GM12878 (cell line): Measurements from ENCODE around the gene RNF181. TPM values are rescaled to one million over a fixed set of nuclear protein-coding genes. Genes with fewer than 3 reads are reported as not detected.

ENCODE experiments used
- ATAC-seq: fragments of 200-7000 bp; cut with Tn5 transposase; 3 replicates; pipeline ENCODE4 v1.9.1; 2020; ENCODE audit warnings: mild to moderate bottlenecking, moderate library complexity
- BruUV-seq: library from RNA; stranded (reverse); fragments of 400-500 nt; replicated peaks from 2 replicates; lab custom pipeline; 2021; lab: Mats Ljungman, UMichigan
- CTCF ChIA-PET: fragments of 300-600 bp; sonication (Branson Sonifier 250); formaldehyde crosslinking; extraction: SDS; loops from one replicate; lab custom pipeline; 2021; ENCODE audit warnings: inconsistent platforms; lab: Yijun Ruan, JAX
- POLR2A ChIA-PET: fragments of 350-600 bp; formaldehyde crosslinking; extraction: SDS; loops from one replicate; lab custom pipeline; 2021; ENCODE audit warnings: inconsistent platforms; lab: Charles Lee
- RAD21 ChIA-PET: fragments of 300-600 bp; sonication (Branson Sonifier 250); formaldehyde crosslinking; loops from one replicate; lab custom pipeline; 2023; ENCODE audit warnings: antibody characterized with exemption; ENCODE audit not compliant: unreplicated experiment; lab: Charles Lee
- SMC1A ChIA-PET: fragments of 300-600 bp; sonication (Branson Sonifier 250); formaldehyde crosslinking; loops from one replicate; lab custom pipeline; 2023; ENCODE audit not compliant: unreplicated experiment, uncharacterized antibody; lab: Charles Lee
- DNase-seq: peaks from one replicate; pipeline ENCODE4 v3.0.0-alpha.2; 2011; ENCODE audit warnings: low read depth, low spot score
- FAIRE-seq: peaks from 3 replicates; lab custom pipeline; 2011; peaks lifted over from hg19 to GRCh38; lab: Jason Lieb, UNC
- H2AFZ ChIP-seq: 2 replicates; pipeline ENCODE4 v1.6.0; 2011; ENCODE audit warnings: low read depth, low read length, control low read depth; ENCODE audit not compliant: control insufficient read depth
- H3K27ac ChIP-seq: 2 replicates; pipeline ENCODE4 v1.5.1; 2011; ENCODE audit warnings: control low read depth; ENCODE audit not compliant: control insufficient read depth, insufficient read depth
- H3K27me3 ChIP-seq, 2 experiments: replicated peaks in 1 of 2; 2 replicates each; pipeline versions ENCODE4 v1.6.0 to v1.6.1; 2011; ENCODE audit warnings: low read length in 1 of 2; ENCODE audit not compliant: control insufficient read depth in 2 of 2, insufficient read depth in 2 of 2
- H3K36me3 ChIP-seq, 2 experiments: 2 replicates each; pipeline ENCODE4 v1.5.1; 2011; ENCODE audit warnings: low read length in 1 of 2; ENCODE audit not compliant: control insufficient read depth in 2 of 2, insufficient read depth in 2 of 2
- H3K4me1 ChIP-seq: 2 replicates; pipeline ENCODE4 v1.6.1; 2011; ENCODE audit warnings: mild to moderate bottlenecking, low read length, moderate library complexity, mixed read lengths; ENCODE audit not compliant: control insufficient read depth, insufficient read depth
- H3K4me2 ChIP-seq: 2 replicates; pipeline ENCODE4 v1.6.0; 2011; ENCODE audit warnings: control low read depth; ENCODE audit not compliant: control insufficient read depth, insufficient read depth
- H3K4me3 ChIP-seq: fragments of 200-600 bp; sonication (generic); 2 replicates; pipeline ENCODE4 v1.5.1; 2016
- H3K79me2 ChIP-seq: 2 replicates; pipeline ENCODE4 v1.6.0; 2011; ENCODE audit warnings: low read length; ENCODE audit not compliant: control insufficient read depth, insufficient read depth
- H3K9ac ChIP-seq: 2 replicates; pipeline ENCODE4 v1.8.0; 2011; ENCODE audit warnings: low read length, control low read depth, mixed read lengths; ENCODE audit not compliant: control insufficient read depth, insufficient read depth
- H3K9me3 ChIP-seq: replicated peaks from 3 replicates; pipeline ENCODE4 v1.5.1; 2011; ENCODE audit warnings: mild to moderate bottlenecking, low read length; ENCODE audit not compliant: control insufficient read depth, insufficient read depth
- H4K20me1 ChIP-seq: 2 replicates; pipeline ENCODE4 v1.6.0; 2011; ENCODE audit not compliant: control insufficient read depth, insufficient read depth
- HDAC6 ChIP-seq: fragments of 200-600 bp; sonication (generic); IDR thresholded peaks from one replicate; pipeline ENCODE4 v1.8.0; 2017; ENCODE audit warnings: antibody characterized with exemption; ENCODE audit not compliant: unreplicated experiment
- JUNB ChIP-seq: IDR thresholded peaks from 2 replicates; pipeline ENCODE4 v1.6.1; 2016; ENCODE audit warnings: antibody characterized with exemption, mild to moderate bottlenecking
- NKRF ChIP-seq: fragments of 450-650 bp; conservative IDR thresholded peaks from 2 replicates; pipeline ENCODE4 v1.6.1; 2017; ENCODE audit warnings: mild to moderate bottlenecking, moderate library complexity
- NR2C1 ChIP-seq: fragments of 450-650 bp; IDR thresholded peaks from 2 replicates; pipeline ENCODE4 v1.6.1; 2017; ENCODE audit warnings: antibody characterized with exemption, mild to moderate bottlenecking, moderate library complexity
- RB1 ChIP-seq: fragments of 450-650 bp; formaldehyde crosslinking; IDR thresholded peaks from 2 replicates; pipeline ENCODE4 v1.6.1; 2017; ENCODE audit warnings: mild to moderate bottlenecking, borderline replicate concordance
- TARDBP ChIP-seq: IDR thresholded peaks from 2 replicates; pipeline ENCODE4 v1.6.1; 2016; ENCODE audit warnings: borderline replicate concordance
- YY1 ChIP-seq: IDR thresholded peaks from 2 replicates; pipeline ENCODE4 v1.6.1; 2011; ENCODE audit warnings: low read depth, mild to moderate bottlenecking, low read length
- WGBS: methylation state at CpG from one replicate; pipeline ENCODE4 v1.1.6; 2016; ENCODE audit warnings: low lambda C conversion rate; ENCODE audit not compliant: insufficient replicate concordance, insufficient coverage; ENCODE audit errors: missing lambda C conversion rate; 5-methylcytosine and 5-hydroxymethylcytosine counted together
- in situ Hi-C: fragments of 300-500 bp; cut with MboI; formaldehyde crosslinking; loops from 9 replicates; pipeline ENCODE4 v1.14.3; 2018; ENCODE audit warnings: mixed read lengths
- intact Hi-C: fragments of 100-400 bp; cut with micrococcal nuclease; formaldehyde crosslinking; loops from one replicate; pipeline ENCODE4 v1.14.2; 2022; ENCODE audit not compliant: unreplicated experiment
- polyA plus RNA-seq, 11 experiments: library from polyadenylated mRNA; depleted of rRNA in 4 of 11; unstranded in 6 of 11; stranded (reverse) in 5 of 11; fragments of >200 nt; fragmentation: Nextera tagmentation in 4 of 11; fragmentation: Illumina TruSeq in 1 of 11; extraction: Ambion mirVana in 4 of 11; extraction: Trizol in 1 of 11; gene quantifications; 1 replicate in 1 of 11; 2 replicates in 10 of 11; pipeline versions ENCODE4 v1.2.1 to v1.2.3, GENCODE V29; 2011 to 2016; ENCODE audit warnings: inconsistent platforms in 2 of 11, missing spikeins in 2 of 11, low read depth in 1 of 11
- total RNA-seq, 4 experiments: library from RNA; depleted of rRNA in 3 of 4; stranded (reverse); fragments of >200 nt in 3 of 4; fragmentation: Illumina TruSeq in 1 of 4; extraction: Trizol in 1 of 4; gene quantifications; 2 replicates each; pipeline versions ENCODE4 v1.2.1 to v1.2.3, GENCODE V29; 2013 to 2021

The RNF181 gene
- total and polyA plus RNA-seq, 10 of the 15 experiments (the other 5 are each of a cell fraction or from before 2014, with no cell fraction given): 101 to 409 (median 213) TPM

- Histone ChIP-seq H3K9me3 (no peaks in the 10 kb centered on the region), H3K9ac (peak overlapping the region; percentile 95), H3K79me2 (peaks cover 28% of the 10 kb centered on the region), H2AFZ (peak overlapping the region; percentile 80; the same call in 1 of the 2 replicates), H3K27ac (peak overlapping the region; percentile 89), H3K4me3 (peak overlapping the region; percentile 97), H3K4me2 (peak overlapping the region; percentile 77), H3K36me3 (peaks cover 0 to 14% of the 10 kb centered on the region in 2 experiments; a peak in 3 of 4 replicates), H3K27me3 (no peaks in the 10 kb centered on the region), H4K20me1 (no peaks in the 10 kb centered on the region), H3K4me1 (peaks cover 9% of the 10 kb centered on the region)
- SMC1A ChIA-PET: interaction anchor here (0.7 to 3.2 kb wide), 12 partner anchors 8 to 192 kb away, joined by 3 to 20 read pairs (median 5); partner anchors contain the start of genes C2orf68, GGCX, MAT2A and SH2D6
- CTCF ChIA-PET: interaction anchor here (0.7 to 1.7 kb wide), 8 partner anchors 8 to 232 kb away, joined by 3 to 7 read pairs (median 5); no protein-coding TSS in a partner anchor
- peak; percentile 20 for ATAC-seq
- WGBS: 5% methylated on average over 9 of the region's 10 CpGs
- RAD21 ChIA-PET: interaction anchor here (0.6 to 2.2 kb wide), 9 partner anchors 9 to 269 kb away, joined by 3 to 9 read pairs (median 6); partner anchors contain the start of genes MAT2A, SH2D6, TGOLN2 and VAMP8
- POLR2A ChIA-PET: interaction anchor here (1.0 to 3.8 kb wide), 15 partner anchors 9 to 242 kb away, joined by 3 to 57 read pairs (median 5); partner anchors contain the start of genes C2orf68, ELMOD3, GGCX and MAT2A
- FAIRE-seq: no peak
- intact Hi-C loops: no loop called here
- BruUV-seq: no TSS peak
- in situ Hi-C loops: no loop called here
- DNase-seq: no peak
- TF ChIP-seq JUNB (no peak), NR2C1 (no peak), YY1 (no peak), TARDBP (no peak), HDAC6 (no peak), NKRF (0 out of 2 replicates have a peak, but pooled peaks have one; percentile 1), RB1 (0 out of 2 replicates have a peak, but pooled peaks have one; percentile 32)
Observed at GRCh38 chr2:85596026-85596333, 435 bp downstream of the RNF181 start.
